ENCODE results near the gene TIAL1. TPM values are rescaled to one million over a fixed set of nuclear protein-coding genes. Genes with fewer than 3 reads are reported as not detected.

TIAL1 gene
- total and polyA plus RNA-seq, 2 of the 13 experiments (the other 11 are each of a cell fraction or from before 2014, with no cell fraction given), result 31.5 to 148 TPM

- TF ChIP-seq CEBPZ (IDR thresholded peaks at IDR 0.05; ENCODE audit: low read length) (no peak), ZNF335 (CRISPR knock-in tag; IDR thresholded peaks at IDR 0.05) (peak; percentile 29), MXD1 (CRISPR knock-in tag; IDR thresholded peaks at IDR 0.05) (peak; percentile 99), MIXL1 (CRISPR knock-in tag; IDR thresholded peaks at IDR 0.05) (peak; percentile 59), ZNF232 (CRISPR knock-in tag; IDR thresholded peaks at IDR 0.05; ENCODE audit: borderline replicate concordance) (no peak), ZNF615 (CRISPR knock-in tag; IDR thresholded peaks at IDR 0.05; ENCODE audit: borderline replicate concordance) (no peak), HDAC2 (CRISPR knock-in tag; IDR thresholded peaks at IDR 0.05) (peak; percentile 80; the same call in 1 of the 2 replicates), ZNF891 (CRISPR knock-in tag; IDR thresholded peaks at IDR 0.05) (peak; percentile 37; the same call in 1 of the 2 replicates), TSC22D2 (CRISPR knock-in tag; IDR thresholded peaks at IDR 0.05; ENCODE audit: borderline replicate concordance) (no peak), ZNF530 (CRISPR knock-in tag; IDR thresholded peaks at IDR 0.05; ENCODE audit: low read depth) (no peak), MTA1 (CRISPR knock-in tag; IDR thresholded peaks at IDR 0.05; ENCODE audit: borderline replicate concordance) (no peak; the same call in 1 of the 2 replicates), ZBTB14 (CRISPR knock-in tag; IDR thresholded peaks at IDR 0.05) (no peak), ELF1 (CRISPR knock-in tag; IDR thresholded peaks at IDR 0.05) (peak; percentile 97), SYNCRIP (IDR thresholded peaks at IDR 0.05; ENCODE audit: insufficient read depth, low read depth, low read length) (no peak), MIER3 (CRISPR knock-in tag; IDR thresholded peaks at IDR 0.05; ENCODE audit: borderline replicate concordance) (0 out of 2 replicates have a peak, but pooled peaks have one; percentile 36), GMEB1 (CRISPR knock-in tag; IDR thresholded peaks at IDR 0.05; ENCODE audit: borderline replicate concordance) (peak; percentile 97), ZNF652 (CRISPR knock-in tag; IDR thresholded peaks at IDR 0.05; ENCODE audit: borderline replicate concordance, low read depth) (no peak; the same call in 1 of the 2 replicates), KLF9 (CRISPR knock-in tag; IDR thresholded peaks at IDR 0.05; ENCODE audit: low read depth) (no peak), ZBTB20 (CRISPR knock-in tag; IDR thresholded peaks at IDR 0.05; ENCODE audit: borderline replicate concordance, low read depth) (peak; percentile 68; the same call in 1 of the 2 replicates), MLX (CRISPR knock-in tag; IDR thresholded peaks at IDR 0.05) (peak; percentile 46; the same call in 1 of the 2 replicates), PTBP1 (IDR thresholded peaks at IDR 0.05; ENCODE audit: low read depth, low read length, poor library complexity, severe bottlenecking) (no peak)
Observed at GRCh38 chr10:119596537-119597404, at the start of gene TIAL1 (continued).

All from HepG2 (cell line).